Endothelial cell of umbilical vein (primary cell): ENCODE data around the gene RGS6.

Experiments
- CTCF ChIP-seq, 2 donors: IDR thresholded peaks; 1 replicate in 1 of 2; 2 replicates in 1 of 2; pipeline ENCODE4 v1.5.1; 2011; ENCODE audit warnings: low read length in 2 of 2, mild to moderate bottlenecking in 2 of 2, moderate library complexity in 2 of 2, control low read depth in 1 of 2, inconsistent platforms in 1 of 2, low read depth in 1 of 2; ENCODE audit not compliant: insufficient read depth in 1 of 2; ENCODE audit errors: extremely low read depth in 1 of 2
- EZH2 ChIP-seq: IDR thresholded peaks from 2 replicates; pipeline ENCODE4 v1.6.1; 2012; ENCODE audit warnings: borderline replicate concordance, low read depth, mild to moderate bottlenecking, moderate library complexity, low read length, inconsistent platforms; ENCODE audit not compliant: severe bottlenecking
- POLR2A ChIP-seq: IDR thresholded peaks from 2 replicates; pipeline ENCODE4 v1.6.1; 2012; ENCODE audit warnings: low read depth, mild to moderate bottlenecking, control low read depth, low read length
- POLR2AphosphoS5 ChIP-seq: IDR thresholded peaks from 2 replicates; pipeline ENCODE4 v1.6.1; 2012; ENCODE audit warnings: low read depth, mild to moderate bottlenecking, control low read depth, low read length, moderate library complexity; ENCODE audit not compliant: insufficient read depth

- TF ChIP-seq POLR2AphosphoS5 (no peak), POLR2A (no peak), EZH2 (no peak), CTCF (IDR thresholded peaks at IDR 0.05; ENCODE audit: extremely low read depth in 1 of 2, insufficient read depth in 1 of 2, low read depth in 1 of 2, low read length in 2 of 2) (no peak)
Observed at GRCh38 chr14:72563676-72564075, 631.4 kb downstream of the RGS6 start.
